ENCODE results near the gene WWC2. TPM values are rescaled to one million over a fixed set of nuclear protein-coding genes. Genes with fewer than 3 reads are reported as not detected.

The WWC2 gene
- polyA plus RNA-seq, 1 donor from 2014 or later, result 0.29 TPM

- H3K9me3 Mint-ChIP-seq, result no peaks in the 10 kb centered on the region
- no peaks in the 10 kb centered on the region for H3K27me3 Mint-ChIP-seq
- H3K4me1 Mint-ChIP-seq, result no peaks in the 10 kb centered on the region
- no peaks in the 10 kb centered on the region for H3K36me3 Mint-ChIP-seq
- H3K27ac Mint-ChIP-seq, result no peak overlapping the region
- H3K4me3 Mint-ChIP-seq, result no peak overlapping the region
Measured at GRCh38 chr4:183250831-183251230, 151.8 kb downstream of the WWC2 start.

GRCh38 chr4:183252959-183253358 lies 153.9 kb downstream of the WWC2 start:
- no peaks in the 10 kb centered on the region for H3K27me3 Mint-ChIP-seq
- H3K36me3 Mint-ChIP-seq, result no peaks in the 10 kb centered on the region
- no peaks in the 10 kb centered on the region for H3K4me1 Mint-ChIP-seq
- H3K27ac Mint-ChIP-seq, result no peak overlapping the region
- no peak overlapping the region for H3K4me3 Mint-ChIP-seq
- H3K9me3 Mint-ChIP-seq, result no peaks in the 10 kb centered on the region

- Mint-ChIP-seq H3K4me3 (no peak overlapping the region), H3K4me1 (no peaks in the 10 kb centered on the region), H3K9me3 (no peaks in the 10 kb centered on the region), H3K27me3 (no peaks in the 10 kb centered on the region), H3K27ac (no peak overlapping the region), H3K36me3 (no peaks in the 10 kb centered on the region)
Measured at GRCh38 chr4:183253451-183253850, 154.4 kb downstream of the WWC2 start.

GRCh38 chr4:183254162-183254561 lies 155.1 kb downstream of the WWC2 start:
- Mint-ChIP-seq H3K27me3 (no peaks in the 10 kb centered on the region), H3K9me3 (no peaks in the 10 kb centered on the region), H3K4me3 (no peak overlapping the region), H3K4me1 (no peaks in the 10 kb centered on the region), H3K36me3 (no peaks in the 10 kb centered on the region), H3K27ac (no peak overlapping the region)

GRCh38 chr4:183255487-183255886 lies 156.4 kb downstream of the WWC2 start:
- H3K4me3 Mint-ChIP-seq, result no peak overlapping the region
- H3K9me3 Mint-ChIP-seq, result no peaks in the 10 kb centered on the region
- no peaks in the 10 kb centered on the region for H3K36me3 Mint-ChIP-seq
- H3K27me3 Mint-ChIP-seq, result peaks cover 5% of the 10 kb centered on the region
- no peak overlapping the region for H3K27ac Mint-ChIP-seq
- no peaks in the 10 kb centered on the region for H3K4me1 Mint-ChIP-seq

GRCh38 chr4:183256343-183256742 lies 157.3 kb downstream of the WWC2 start:
- Mint-ChIP-seq H3K36me3 (no peaks in the 10 kb centered on the region), H3K4me1 (no peaks in the 10 kb centered on the region), H3K9me3 (no peaks in the 10 kb centered on the region), H3K27ac (no peak overlapping the region), H3K27me3 (peaks cover 5% of the 10 kb centered on the region), H3K4me3 (no peak overlapping the region)

GRCh38 chr4:183256756-183257385 lies 157.8 kb downstream of the WWC2 start:
- no peak overlapping the region for H3K4me3 Mint-ChIP-seq
- no peak overlapping the region for H3K27ac Mint-ChIP-seq
- H3K36me3 Mint-ChIP-seq, result no peaks in the 10 kb centered on the region
- H3K9me3 Mint-ChIP-seq, result no peaks in the 10 kb centered on the region
- H3K4me1 Mint-ChIP-seq, result no peaks in the 10 kb centered on the region
- H3K27me3 Mint-ChIP-seq, result peaks cover 5% of the 10 kb centered on the region

GRCh38 chr4:183257808-183258207 lies 158.8 kb downstream of the WWC2 start:
- no peaks in the 10 kb centered on the region for H3K9me3 Mint-ChIP-seq
- H3K27ac Mint-ChIP-seq, result no peak overlapping the region
- H3K27me3 Mint-ChIP-seq, result peaks cover 5% of the 10 kb centered on the region

GRCh38 chr4:183260491-183261151 lies 161.6 kb downstream of the WWC2 start:
- Mint-ChIP-seq H3K36me3 (no peaks in the 10 kb centered on the region), H3K9me3 (no peaks in the 10 kb centered on the region), H3K4me3 (no peak overlapping the region), H3K27me3 (peaks cover 8% of the 10 kb centered on the region), H3K4me1 (no peaks in the 10 kb centered on the region), H3K27ac (no peak overlapping the region)

More at GRCh38 chr4:183257808-183258207, 158.8 kb downstream of the WWC2 start:
- Mint-ChIP-seq H3K36me3 (no peaks in the 10 kb centered on the region), H3K4me1 (no peaks in the 10 kb centered on the region), H3K4me3 (no peak overlapping the region)

- Mint-ChIP-seq H3K27me3 (peaks cover 8% of the 10 kb centered on the region), H3K27ac (peak overlapping the region in 1 of 3 donors; percentile 34), H3K4me3 (no peak overlapping the region), H3K9me3 (no peaks in the 10 kb centered on the region), H3K4me1 (no peaks in the 10 kb centered on the region), H3K36me3 (no peaks in the 10 kb centered on the region)
Measured at GRCh38 chr4:183261953-183262775, 163.1 kb downstream of the WWC2 start.

GRCh38 chr4:183262776-183263100 lies 163.7 kb downstream of the WWC2 start:
- Mint-ChIP-seq H3K4me1 (no peaks in the 10 kb centered on the region), H3K27ac (no peak overlapping the region), H3K9me3 (no peaks in the 10 kb centered on the region)

GRCh38 chr4:183263787-183264386 lies 164.8 kb downstream of the WWC2 start:
- H3K4me3 Mint-ChIP-seq, result no peak overlapping the region
- H3K9me3 Mint-ChIP-seq, result no peaks in the 10 kb centered on the region
- no peaks in the 10 kb centered on the region for H3K4me1 Mint-ChIP-seq
- H3K27me3 Mint-ChIP-seq, result peaks cover 8% of the 10 kb centered on the region
- no peaks in the 10 kb centered on the region for H3K36me3 Mint-ChIP-seq
- no peak overlapping the region for H3K27ac Mint-ChIP-seq

More at GRCh38 chr4:183262776-183263100, 163.7 kb downstream of the WWC2 start:
- no peak overlapping the region for H3K4me3 Mint-ChIP-seq
- H3K36me3 Mint-ChIP-seq, result no peaks in the 10 kb centered on the region
- peaks cover 8% of the 10 kb centered on the region for H3K27me3 Mint-ChIP-seq

GRCh38 chr4:183264614-183265013 lies 165.6 kb downstream of the WWC2 start:
- H3K36me3 Mint-ChIP-seq, result no peaks in the 10 kb centered on the region

GRCh38 chr4:183266371-183266770 lies 167.3 kb downstream of the WWC2 start:
- Mint-ChIP-seq H3K36me3 (no peaks in the 10 kb centered on the region), H3K4me3 (no peak overlapping the region), H3K9me3 (no peaks in the 10 kb centered on the region), H3K4me1 (no peaks in the 10 kb centered on the region), H3K27ac (no peak overlapping the region), H3K27me3 (peaks cover 3% of the 10 kb centered on the region)

More at GRCh38 chr4:183264614-183265013, 165.6 kb downstream of the WWC2 start:
- no peak overlapping the region for H3K4me3 Mint-ChIP-seq
- H3K27me3 Mint-ChIP-seq, result peaks cover 7% of the 10 kb centered on the region
- no peaks in the 10 kb centered on the region for H3K4me1 Mint-ChIP-seq
- no peaks in the 10 kb centered on the region for H3K9me3 Mint-ChIP-seq
- no peak overlapping the region for H3K27ac Mint-ChIP-seq

- H3K27me3 Mint-ChIP-seq, result peaks cover 6% of the 10 kb centered on the region
- H3K27ac Mint-ChIP-seq, result no peak overlapping the region
- H3K4me3 Mint-ChIP-seq, result no peak overlapping the region
- no peaks in the 10 kb centered on the region for H3K4me1 Mint-ChIP-seq
- H3K9me3 Mint-ChIP-seq, result no peaks in the 10 kb centered on the region
- H3K36me3 Mint-ChIP-seq, result no peaks in the 10 kb centered on the region
Measured at GRCh38 chr4:183268556-183268955, 169.5 kb downstream of the WWC2 start.

Measured in IgD-negative memory B cell (primary cell).